Activated T-cell treated with anti-CD3 and anti-CD28 coated beads, Interleukin-2, amount 50 U/mL, for 24 hours (primary cell): ENCODE data around the gene PATJ.
A peak's percentile ranks its signal among the peaks of the same experiment; 100 is the strongest.

Experiments used
- DNase-seq: peaks from one replicate; pipeline ENCODE4 v3.0.0-alpha.2; 2020
- H3K27ac Mint-ChIP-seq: 2 replicates; pipeline ENCODE4 v1.8.0; 2020; ENCODE audit warnings: mild to moderate bottlenecking, mixed read lengths
- H3K27me3 Mint-ChIP-seq: 2 replicates; pipeline ENCODE4 v1.8.0; 2020; ENCODE audit warnings: mixed read lengths
- H3K36me3 Mint-ChIP-seq: 2 replicates; pipeline ENCODE4 v1.8.0; 2020; ENCODE audit warnings: low read depth, mixed read lengths
- H3K4me1 Mint-ChIP-seq: 2 replicates; pipeline ENCODE4 v1.8.0; 2020; ENCODE audit warnings: low read depth, mixed read lengths
- H3K4me3 Mint-ChIP-seq: 2 replicates; pipeline ENCODE4 v1.8.0; 2020; ENCODE audit warnings: mild to moderate bottlenecking, moderate library complexity, mixed read lengths
- H3K9me3 Mint-ChIP-seq: 2 replicates; pipeline ENCODE4 v1.8.0; 2020; ENCODE audit warnings: mixed read lengths

Gene PATJ

DNA sequence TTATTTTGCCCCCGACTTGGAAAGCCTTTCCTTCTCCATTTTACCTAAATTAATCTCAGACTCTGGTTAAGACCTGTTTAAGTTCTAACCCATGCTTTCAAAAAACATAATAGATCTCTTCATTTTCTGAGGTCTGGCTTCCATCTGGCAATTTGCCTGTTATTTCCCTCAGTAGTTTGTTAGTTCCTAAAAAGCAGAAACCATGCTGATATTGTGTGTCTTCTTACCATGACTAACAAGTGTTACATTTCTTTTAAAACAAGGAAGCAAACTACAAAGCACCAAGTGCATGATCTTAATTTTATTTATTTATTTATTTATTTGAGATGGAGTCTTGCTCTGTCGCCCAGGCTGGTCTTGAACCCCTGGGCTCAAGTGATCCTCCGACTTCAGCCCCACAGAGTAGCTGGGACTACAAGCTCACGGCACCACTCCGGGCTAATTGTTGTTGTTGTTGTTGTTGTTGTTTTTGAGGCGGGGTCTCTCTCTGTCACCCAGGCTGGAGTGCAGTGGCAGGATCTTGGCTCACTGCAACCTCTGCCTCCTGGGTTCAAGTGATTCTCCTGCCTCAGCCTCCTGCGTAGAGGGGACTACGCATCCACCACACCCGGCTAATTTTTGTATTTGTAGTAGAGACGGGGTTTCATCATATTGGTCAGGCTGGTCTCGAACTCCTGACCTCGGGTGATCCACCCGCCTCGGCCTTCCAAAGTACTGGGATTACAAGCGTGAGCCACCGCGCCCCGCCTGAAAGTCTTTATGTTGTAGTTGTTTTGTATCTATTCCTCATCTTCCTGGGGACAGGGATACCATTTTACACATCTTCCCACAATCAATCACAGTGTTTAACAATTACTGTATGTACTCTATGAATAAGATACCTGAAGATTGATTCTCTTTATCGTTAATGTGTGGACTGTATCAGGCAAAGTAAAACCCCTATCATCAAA is 1.3 kb upstream of the PATJ start:
- H3K27me3 Mint-ChIP-seq: no peaks in the 10 kb centered on the region
- DNase-seq: no peak
- peak overlapping the region; percentile 92 for H3K27ac Mint-ChIP-seq
- H3K36me3 Mint-ChIP-seq: no peaks in the 10 kb centered on the region
- peak overlapping the region; percentile 89 for H3K4me3 Mint-ChIP-seq
- peaks cover 21% of the 10 kb centered on the region for H3K4me1 Mint-ChIP-seq
- H3K9me3 Mint-ChIP-seq: no peaks in the 10 kb centered on the region

DNA sequence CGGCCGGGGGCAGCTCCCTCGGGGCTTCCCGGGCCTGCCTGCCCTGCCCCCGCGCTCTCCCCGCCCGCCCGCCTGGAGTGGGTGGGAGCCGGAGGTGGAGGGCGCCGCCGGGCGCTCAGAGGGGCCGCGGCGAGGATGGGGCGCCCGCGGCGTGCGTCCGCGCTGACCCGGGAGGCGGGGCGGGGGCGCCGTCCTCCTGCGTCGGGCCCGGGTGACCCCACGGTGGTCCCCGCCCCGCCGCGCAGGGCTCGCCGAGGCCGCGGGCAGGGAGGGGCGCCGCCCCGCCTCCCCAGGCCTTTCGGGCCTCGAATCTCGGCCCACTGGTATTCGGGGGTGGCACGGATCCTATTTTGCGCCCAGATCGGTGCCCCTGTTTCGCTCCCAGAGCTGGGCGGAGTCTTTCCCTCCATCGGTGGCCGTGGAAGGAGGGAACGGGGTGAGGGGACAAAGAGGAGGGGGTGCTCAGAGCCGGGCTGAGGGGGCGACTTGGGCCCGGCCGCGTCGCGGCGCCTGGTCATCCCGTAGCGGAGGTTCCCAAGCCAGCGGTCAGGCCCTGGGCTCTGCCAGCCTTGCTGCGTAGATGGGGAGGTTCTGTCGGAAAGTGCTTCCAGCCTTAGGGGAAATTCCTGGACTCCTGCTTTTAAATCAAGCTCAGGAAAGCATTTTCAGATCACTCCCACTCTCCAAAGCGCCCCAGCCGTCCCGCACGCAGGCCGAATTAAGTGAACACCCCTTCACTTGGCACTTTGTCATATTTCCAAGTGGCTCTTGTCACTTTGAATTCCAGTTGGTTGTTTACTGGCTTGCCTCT is 545 bp downstream of the PATJ start:
- peaks cover 29% of the 10 kb centered on the region for H3K4me1 Mint-ChIP-seq
- no peaks in the 10 kb centered on the region for H3K36me3 Mint-ChIP-seq
- no peaks in the 10 kb centered on the region for H3K9me3 Mint-ChIP-seq
- no peak for DNase-seq
- peak overlapping the region; percentile 22 for H3K27ac Mint-ChIP-seq
- no peaks in the 10 kb centered on the region for H3K27me3 Mint-ChIP-seq
- peak overlapping the region; percentile 69 for H3K4me3 Mint-ChIP-seq

DNA sequence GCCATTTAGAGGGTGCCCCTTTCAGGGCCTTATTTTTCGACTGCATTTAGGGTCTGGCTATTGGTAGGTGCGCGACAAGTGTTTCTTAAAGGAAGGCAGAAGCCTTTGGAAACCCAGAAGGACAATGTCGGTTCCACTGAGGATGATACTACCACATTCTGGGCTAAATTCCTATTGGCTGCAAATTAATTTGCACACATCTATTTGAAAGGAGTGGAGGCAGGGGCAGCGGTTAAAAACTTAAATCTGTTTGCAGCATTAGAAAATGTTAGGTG is 1.1 kb downstream of the PATJ start:
- H3K27ac Mint-ChIP-seq: peak overlapping the region; percentile 22
- H3K36me3 Mint-ChIP-seq: no peaks in the 10 kb centered on the region
- no peaks in the 10 kb centered on the region for H3K9me3 Mint-ChIP-seq
- H3K4me3 Mint-ChIP-seq: peak overlapping the region; percentile 69
- H3K27me3 Mint-ChIP-seq: no peaks in the 10 kb centered on the region
- DNase-seq: no peak
- peaks cover 29% of the 10 kb centered on the region for H3K4me1 Mint-ChIP-seq

DNA sequence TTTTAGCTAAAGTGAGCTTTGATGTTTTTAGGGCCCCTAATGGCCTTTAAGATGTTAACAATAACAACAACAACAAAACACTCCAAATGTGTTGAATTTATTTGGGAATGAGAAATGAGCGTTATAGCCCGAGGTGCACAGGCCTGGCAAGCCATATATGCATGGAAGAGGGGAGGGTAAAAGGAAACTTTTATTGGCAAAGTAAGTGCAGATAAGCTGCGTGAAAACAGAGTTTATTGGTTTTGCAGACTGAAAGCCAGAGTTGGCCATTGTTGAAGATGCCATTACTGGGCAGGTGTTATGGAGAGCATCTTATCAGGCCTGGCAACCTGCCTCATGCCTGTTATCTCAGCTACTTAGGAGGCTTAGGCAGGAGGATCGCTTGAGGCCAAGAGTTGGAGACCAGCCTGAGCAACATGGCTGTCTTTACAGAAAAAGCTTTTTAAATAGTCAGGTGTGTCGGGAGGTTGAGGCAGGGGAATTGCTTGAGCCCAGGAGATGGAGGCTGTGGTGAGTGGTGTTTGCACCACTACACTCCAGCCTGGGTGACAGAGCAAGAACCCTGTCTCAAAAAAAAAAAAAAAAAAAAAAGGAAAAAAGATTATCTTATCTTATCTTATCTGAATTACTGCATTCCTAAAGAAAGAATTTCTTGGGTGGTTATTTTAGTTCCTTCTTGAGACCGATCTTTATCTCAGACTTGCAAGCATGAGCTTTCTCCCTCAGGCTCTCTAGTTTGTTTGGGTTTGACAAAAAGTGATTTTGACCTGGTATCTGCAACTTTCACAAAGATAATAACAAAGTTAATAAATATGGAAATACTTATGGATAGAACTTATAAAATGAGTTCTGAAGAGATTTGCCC is 1.7 kb downstream of the PATJ start:
- no peak for DNase-seq
- peak overlapping the region; percentile 69 for H3K4me3 Mint-ChIP-seq
- no peaks in the 10 kb centered on the region for H3K36me3 Mint-ChIP-seq
- peaks cover 29% of the 10 kb centered on the region for H3K4me1 Mint-ChIP-seq
- H3K27ac Mint-ChIP-seq: peak overlapping the region; percentile 22
- no peaks in the 10 kb centered on the region for H3K9me3 Mint-ChIP-seq
- no peaks in the 10 kb centered on the region for H3K27me3 Mint-ChIP-seq

DNA sequence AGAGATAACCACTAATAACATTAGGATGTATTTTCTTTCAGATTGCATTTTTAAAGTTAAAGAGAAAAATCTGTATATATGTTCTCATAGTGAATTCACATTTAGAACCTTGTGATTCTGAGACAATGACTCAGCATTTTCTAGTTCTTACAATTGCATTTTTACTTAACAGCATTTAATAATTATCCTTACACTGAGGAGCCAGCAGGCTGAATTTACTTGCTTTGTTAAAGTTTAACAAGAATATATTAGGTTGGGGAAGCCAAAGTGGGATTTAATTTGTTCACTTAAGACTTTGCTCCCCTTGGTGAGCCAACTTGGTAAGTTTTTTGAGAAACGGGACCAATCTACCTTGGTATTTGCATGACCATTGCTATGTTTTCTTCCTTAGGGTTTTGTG is 4.5 kb downstream of the PATJ start:
- peaks cover 20% of the 10 kb centered on the region for H3K4me1 Mint-ChIP-seq
- no peaks in the 10 kb centered on the region for H3K27me3 Mint-ChIP-seq
- no peaks in the 10 kb centered on the region for H3K36me3 Mint-ChIP-seq
- H3K4me3 Mint-ChIP-seq: no peak overlapping the region
- no peak for DNase-seq
- H3K9me3 Mint-ChIP-seq: no peaks in the 10 kb centered on the region
- peak overlapping the region; percentile 38 for H3K27ac Mint-ChIP-seq

DNA sequence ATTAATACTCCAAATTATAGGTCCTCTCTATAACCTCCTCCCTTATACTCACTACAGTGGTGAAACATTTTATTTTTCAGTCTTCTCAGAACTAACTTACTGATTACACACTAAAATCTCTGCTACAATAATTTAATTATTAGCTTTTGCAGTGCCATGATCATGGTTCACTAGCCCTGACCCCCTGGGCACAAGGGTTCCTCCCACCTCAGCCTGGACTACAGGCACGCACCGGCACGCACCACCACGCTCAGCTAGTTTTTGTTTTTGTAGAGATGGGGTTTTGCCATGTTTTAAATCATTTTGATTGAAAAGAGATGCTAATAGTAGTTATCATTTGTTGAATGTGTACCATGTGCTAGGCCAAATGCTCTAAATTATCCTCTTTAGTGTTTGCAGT is 6.3 kb downstream of the PATJ start:
- Mint-ChIP-seq H3K27me3 (no peaks in the 10 kb centered on the region), H3K36me3 (no peaks in the 10 kb centered on the region)

DNA sequence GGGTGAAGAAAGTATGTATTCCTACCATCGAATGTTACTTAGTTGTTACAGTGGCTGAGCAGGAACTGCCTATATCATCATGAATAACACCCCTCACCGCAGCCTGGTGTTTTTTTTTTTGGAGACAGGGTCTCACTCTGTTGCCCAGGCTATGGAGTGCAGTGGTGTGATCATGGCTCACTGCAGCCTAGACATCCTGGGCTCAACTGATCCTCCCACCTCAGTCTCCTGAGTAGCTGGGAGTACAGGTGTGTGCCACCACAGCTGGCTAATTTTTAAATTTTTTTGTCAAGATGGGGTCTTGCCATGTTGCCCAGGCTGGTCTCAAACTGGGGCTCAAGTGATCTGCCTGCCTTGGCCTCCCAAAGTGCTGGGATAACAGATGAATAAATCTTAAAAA is 7.3 kb downstream of the PATJ start:
- DNase-seq: no peak
- Mint-ChIP-seq H3K4me1 (peaks cover 24% of the 10 kb centered on the region), H3K9me3 (no peaks in the 10 kb centered on the region), H3K27ac (no peak overlapping the region), H3K36me3 (no peaks in the 10 kb centered on the region), H3K4me3 (no peak overlapping the region), H3K27me3 (no peaks in the 10 kb centered on the region)

More for the DNA sequence above, 6.3 kb downstream of the PATJ start:
- no peak for DNase-seq
- peaks cover 15% of the 10 kb centered on the region for H3K4me1 Mint-ChIP-seq
- no peaks in the 10 kb centered on the region for H3K9me3 Mint-ChIP-seq
- no peak overlapping the region for H3K4me3 Mint-ChIP-seq
- no peak overlapping the region for H3K27ac Mint-ChIP-seq

DNA sequence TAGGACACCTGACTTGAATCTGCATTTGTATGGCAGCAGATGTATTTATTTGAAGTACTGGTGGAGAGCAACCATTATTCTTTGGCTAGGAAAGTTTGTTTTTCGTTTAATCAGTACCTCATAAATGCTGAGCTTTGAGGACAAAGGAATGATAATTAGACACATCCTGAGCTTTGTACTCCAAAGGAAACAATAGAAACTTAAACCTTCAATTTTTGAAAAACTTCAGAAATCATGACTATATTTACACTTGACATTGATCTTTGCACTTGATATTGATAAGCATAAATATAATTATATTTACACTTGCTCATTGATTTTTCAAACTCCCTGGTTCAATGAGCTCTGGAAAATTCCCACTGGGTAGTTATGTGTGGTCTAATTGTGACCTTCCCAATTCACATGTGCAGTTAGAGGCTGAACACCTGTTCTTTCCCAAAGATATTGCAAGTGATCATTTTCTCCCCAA is 10.7 kb downstream of the PATJ start:
- Mint-ChIP-seq H3K4me1 (peaks cover 20% of the 10 kb centered on the region), H3K9me3 (no peaks in the 10 kb centered on the region), H3K27ac (no peak overlapping the region), H3K36me3 (peaks cover 3% of the 10 kb centered on the region), H3K4me3 (no peak overlapping the region), H3K27me3 (no peaks in the 10 kb centered on the region)
- DNase-seq: no peak

DNA sequence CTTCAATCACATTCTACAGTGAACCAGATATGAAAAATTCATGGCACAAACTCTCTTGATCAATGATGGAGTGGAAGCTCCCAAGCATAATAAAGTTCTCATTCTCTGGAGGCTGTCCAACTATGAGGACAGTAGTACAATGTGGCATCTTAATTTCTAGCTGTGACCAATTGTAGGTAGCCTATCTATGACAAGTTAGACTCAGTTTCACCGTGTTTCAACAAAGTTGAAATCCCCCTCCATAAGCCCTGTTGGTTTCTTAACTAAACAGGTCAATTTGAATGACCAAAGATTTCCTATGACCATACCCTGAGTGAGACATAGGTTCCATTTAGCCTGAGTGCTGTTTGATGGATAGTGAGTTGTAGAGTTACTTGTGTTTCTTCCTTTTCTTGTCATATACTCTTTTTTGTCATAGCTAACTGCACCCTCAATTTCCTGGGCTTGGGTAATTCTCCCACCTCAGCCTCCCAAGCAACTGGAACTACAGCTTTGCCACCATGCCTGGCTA is 11.8 kb downstream of the PATJ start:
- H3K4me3 Mint-ChIP-seq: no peak overlapping the region
- H3K36me3 Mint-ChIP-seq: peaks cover 6% of the 10 kb centered on the region
- H3K9me3 Mint-ChIP-seq: no peaks in the 10 kb centered on the region
- peak overlapping the region; percentile 15 for H3K27ac Mint-ChIP-seq
- DNase-seq: no peak
- H3K27me3 Mint-ChIP-seq: no peaks in the 10 kb centered on the region
- peaks cover 25% of the 10 kb centered on the region for H3K4me1 Mint-ChIP-seq

DNA sequence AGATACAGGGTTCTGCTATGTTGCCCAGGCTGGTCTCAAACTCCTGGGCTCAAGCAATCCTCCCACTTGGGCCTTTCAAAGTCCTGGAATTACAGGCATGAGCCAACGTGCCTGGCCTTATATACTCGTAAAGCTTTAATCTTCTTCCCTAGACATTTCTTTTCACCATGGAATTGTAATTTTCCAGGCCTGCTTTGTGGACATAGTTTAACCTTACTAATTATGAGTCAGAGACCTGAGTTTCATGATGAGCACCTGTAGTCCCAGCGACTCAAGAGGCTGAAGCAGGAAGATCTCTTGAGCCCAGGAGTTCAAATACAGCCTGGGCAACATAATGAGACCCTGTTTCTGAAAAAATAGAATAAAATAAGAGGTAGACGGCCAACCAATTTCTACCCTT is 12.3 kb downstream of the PATJ start:
- DNase-seq: no peak
- no peaks in the 10 kb centered on the region for H3K9me3 Mint-ChIP-seq
- H3K27me3 Mint-ChIP-seq: no peaks in the 10 kb centered on the region
- H3K36me3 Mint-ChIP-seq: peaks cover 6% of the 10 kb centered on the region
- H3K27ac Mint-ChIP-seq: peak overlapping the region; percentile 69
- H3K4me1 Mint-ChIP-seq: peaks cover 25% of the 10 kb centered on the region
- no peak overlapping the region for H3K4me3 Mint-ChIP-seq

DNA sequence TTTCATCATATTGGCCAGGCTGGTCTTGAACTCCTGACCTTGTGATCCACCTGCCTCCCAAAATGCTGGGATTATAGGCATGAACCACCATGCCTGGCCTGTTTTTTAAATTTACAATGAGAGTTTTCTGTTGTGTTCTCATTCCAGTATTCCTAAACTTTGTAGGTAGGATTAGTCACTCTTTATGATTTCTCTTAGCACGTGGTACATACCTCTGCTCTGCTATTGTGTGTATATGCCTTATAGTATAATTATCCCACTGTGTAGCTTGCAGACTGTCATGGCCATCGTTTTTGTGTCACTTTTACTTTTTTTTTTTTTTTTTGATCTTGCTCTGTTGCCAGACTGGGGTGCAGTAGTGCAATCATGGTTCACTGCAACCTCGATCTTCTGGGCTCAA is 14.5 kb downstream of the PATJ start:
- peaks cover 6% of the 10 kb centered on the region for H3K36me3 Mint-ChIP-seq

DNA sequence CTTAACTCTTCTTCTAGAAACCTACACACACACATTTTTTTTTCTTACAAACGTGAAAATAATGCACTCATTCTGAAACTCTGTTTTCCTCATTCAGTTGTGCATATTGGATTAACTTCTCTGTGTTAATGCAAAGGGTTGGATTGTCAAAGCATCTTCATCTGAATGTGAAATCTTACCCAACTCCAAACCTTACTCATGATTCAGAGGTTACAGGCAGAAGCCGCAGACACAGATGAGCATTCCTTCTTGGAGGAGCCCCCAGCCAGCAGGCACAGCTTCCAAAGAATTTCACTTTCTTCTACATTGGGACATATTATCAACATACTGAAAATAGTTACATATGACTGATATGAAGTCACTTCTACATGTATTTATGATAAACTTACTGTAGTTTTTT is 15.7 kb downstream of the PATJ start:
- peaks cover 25% of the 10 kb centered on the region for H3K4me1 Mint-ChIP-seq
- H3K36me3 Mint-ChIP-seq: peaks cover 6% of the 10 kb centered on the region
- no peaks in the 10 kb centered on the region for H3K9me3 Mint-ChIP-seq
- H3K27me3 Mint-ChIP-seq: no peaks in the 10 kb centered on the region
- H3K4me3 Mint-ChIP-seq: no peak overlapping the region
- H3K27ac Mint-ChIP-seq: no peak overlapping the region
- DNase-seq: no peak

More for the DNA sequence above, 14.5 kb downstream of the PATJ start:
- DNase-seq: no peak
- Mint-ChIP-seq H3K4me3 (no peak overlapping the region), H3K4me1 (peaks cover 25% of the 10 kb centered on the region), H3K27ac (no peak overlapping the region), H3K9me3 (no peaks in the 10 kb centered on the region), H3K27me3 (no peaks in the 10 kb centered on the region)

DNA sequence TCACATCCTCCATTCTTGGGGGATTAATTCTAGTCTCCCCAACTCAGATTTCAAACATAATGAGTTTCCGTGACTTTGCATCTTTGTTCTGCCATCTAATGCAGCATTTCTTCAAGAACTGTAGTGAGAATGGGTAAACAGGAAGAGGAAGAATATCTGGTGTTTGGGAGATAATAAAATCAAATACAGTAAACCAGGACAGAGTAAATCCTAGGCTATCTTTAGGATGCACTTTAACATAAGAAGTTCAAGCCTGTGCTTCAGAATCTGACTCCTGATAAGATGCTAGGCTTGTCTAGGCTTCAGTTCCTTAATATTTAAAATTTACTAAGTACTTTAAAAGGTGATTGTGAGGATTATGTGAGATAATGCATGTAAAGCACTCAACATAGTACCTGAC is 27.9 kb downstream of the PATJ start:
- Mint-ChIP-seq H3K4me3 (no peak overlapping the region), H3K36me3 (peaks cover 43% of the 10 kb centered on the region), H3K27ac (no peak overlapping the region), H3K4me1 (peaks cover 2% of the 10 kb centered on the region), H3K27me3 (no peaks in the 10 kb centered on the region), H3K9me3 (no peaks in the 10 kb centered on the region)
- no peak for DNase-seq

DNA sequence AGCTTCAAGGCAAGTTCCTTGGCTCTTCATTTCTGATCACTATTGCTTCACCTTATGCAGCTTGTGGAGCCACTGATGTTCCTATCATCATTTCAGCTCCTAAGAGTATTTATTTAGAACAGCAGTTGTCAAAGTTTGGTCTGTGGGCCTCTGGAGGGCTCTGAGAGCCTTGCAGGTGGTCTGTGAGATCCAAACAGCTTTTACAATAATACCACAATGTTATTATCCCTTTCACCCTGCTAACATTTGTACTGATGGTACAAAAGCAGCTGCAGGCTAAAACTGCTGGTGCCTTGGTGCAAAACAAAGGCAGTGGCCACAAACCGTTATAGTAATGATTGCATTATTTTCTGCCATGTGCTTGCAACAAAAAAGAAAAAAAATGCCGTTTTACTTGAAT is 33.8 kb downstream of the PATJ start:
- Mint-ChIP-seq H3K4me1 (peaks cover 15% of the 10 kb centered on the region), H3K27ac (no peak overlapping the region), H3K9me3 (no peaks in the 10 kb centered on the region), H3K27me3 (no peaks in the 10 kb centered on the region), H3K36me3 (peaks cover 30% of the 10 kb centered on the region), H3K4me3 (no peak overlapping the region)
- no peak for DNase-seq
